HepG2 (cell line): ENCODE data around the gene CTNNA2. TPM values are rescaled to one million over a fixed set of nuclear protein-coding genes. Genes with fewer than 3 reads are reported as not detected.

Experiments used
- ATAC-seq: fragments of 200-7000 bp; cut with Tn5 transposase; 3 replicates; pipeline ENCODE4 v1.9.1; 2020; ENCODE audit warnings: mild to moderate bottlenecking, moderate library complexity
- BruUV-seq: library from RNA; stranded (reverse); fragments of 400-500 nt; replicated peaks from 2 replicates; lab custom pipeline; 2021; lab: Mats Ljungman, UMichigan
- CTCF ChIA-PET: fragments of 300-600 bp; formaldehyde crosslinking; extraction: SDS; loops from one replicate; lab custom pipeline; 2021; ENCODE audit warnings: low total read pairs, inconsistent platforms, low intra/inter-chr PET ratio; lab: Yijun Ruan, JAX
- POLR2A ChIA-PET: fragments of 350-600 bp; sonication (Branson Sonifier 250); formaldehyde crosslinking; loops from one replicate; lab custom pipeline; 2020; ENCODE audit warnings: antibody characterized with exemption, inconsistent platforms; lab: Yijun Ruan, JAX
- DNase-seq: peaks from one replicate; pipeline ENCODE4 v3.0.0-alpha.2; 2015; ENCODE audit warnings: low spot score
- FAIRE-seq: peaks from 3 replicates; lab custom pipeline; 2011; peaks lifted over from hg19 to GRCh38; lab: Jason Lieb, UNC
- H2AFZ ChIP-seq: one replicate; pipeline ENCODE4 v1.6.1; 2011; ENCODE audit warnings: low read length, inconsistent platforms
- H3K27ac ChIP-seq: fragments of 300-600 bp; 3 replicates; pipeline ENCODE4 v1.8.0; 2011; ENCODE audit warnings: mixed run types, mild to moderate bottlenecking, mixed read lengths, low read length, inconsistent platforms; ENCODE audit not compliant: insufficient read depth; ENCODE audit errors: extremely low read length
- H3K27me3 ChIP-seq, 2 experiments: fragments of 200-600 bp in 1 of 2; 2 replicates in 1 of 2; 3 replicates in 1 of 2; pipeline versions ENCODE4 v1.6.0 to v1.8.0; 2011; ENCODE audit warnings: low read length in 2 of 2, mild to moderate bottlenecking in 2 of 2, moderate library complexity in 2 of 2, inconsistent platforms in 1 of 2; ENCODE audit not compliant: insufficient read depth in 2 of 2, control insufficient read depth in 1 of 2
- H3K36me3 ChIP-seq, 2 experiments: fragments of 200-600 bp in 1 of 2; replicated peaks in 1 of 2; 2 replicates in 1 of 2; 3 replicates in 1 of 2; pipeline versions ENCODE4 v1.5.1 to v1.8.0; 2011; ENCODE audit warnings: low read length in 2 of 2, inconsistent platforms in 1 of 2; ENCODE audit not compliant: insufficient read depth in 2 of 2, control insufficient read depth in 1 of 2
- H3K4me1 ChIP-seq: 2 replicates; pipeline ENCODE4 v1.5.1; 2012; ENCODE audit warnings: low read length, inconsistent platforms; ENCODE audit not compliant: insufficient read depth
- H3K4me2 ChIP-seq: 2 replicates; pipeline ENCODE4 v1.6.0; 2011; ENCODE audit warnings: low read depth, low read length, inconsistent platforms
- H3K4me3 ChIP-seq, 3 experiments: fragments of 200-600 bp in 1 of 3; sonication (generic), shearing (Covaris generic) in 1 of 3; replicated peaks in 1 of 3; 2 replicates each; pipeline ENCODE4 v1.5.1; 2011 to 2016; ENCODE audit warnings: low read length in 3 of 3, inconsistent platforms in 2 of 3, low read depth in 2 of 3, mild to moderate bottlenecking in 2 of 3, control low read depth in 1 of 3, mixed read lengths in 1 of 3; ENCODE audit not compliant: insufficient read depth in 1 of 3
- H3K79me2 ChIP-seq: one replicate; pipeline ENCODE4 v1.6.1; 2011; ENCODE audit warnings: low read length, inconsistent platforms; ENCODE audit not compliant: insufficient read depth
- H3K9ac ChIP-seq: 2 replicates; pipeline ENCODE4 v1.6.0; 2011; ENCODE audit warnings: mild to moderate bottlenecking, low read depth, low read length, inconsistent platforms; ENCODE audit not compliant: insufficient read depth
- H3K9me3 ChIP-seq: 2 replicates; pipeline ENCODE4 v1.5.1; 2012; ENCODE audit warnings: mild to moderate bottlenecking, low read length
- H4K20me1 ChIP-seq: 2 replicates; pipeline ENCODE4 v1.6.0; 2011; ENCODE audit warnings: inconsistent platforms, mild to moderate bottlenecking, low read length, moderate library complexity; ENCODE audit not compliant: insufficient read depth
- BHLHE40 ChIP-seq: IDR thresholded peaks from 2 replicates; pipeline ENCODE4 v1.6.1; 2011; ENCODE audit warnings: low read length, improper control_type of control experiment
- EED ChIP-seq: sonication (generic); formaldehyde crosslinking; IDR thresholded peaks from 2 replicates; pipeline ENCODE4 v1.5.0; 2020; ENCODE audit warnings: mild to moderate bottlenecking, missing genetic modification reagents
- GPN1 ChIP-seq: sonication (generic); formaldehyde crosslinking; IDR thresholded peaks from 2 replicates; pipeline ENCODE4 v1.5.1; 2020; ENCODE audit warnings: missing genetic modification reagents, borderline replicate concordance
- ISX ChIP-seq: sonication (generic); formaldehyde crosslinking; conservative IDR thresholded peaks from 2 replicates; pipeline ENCODE4 v1.5.0; 2020; ENCODE audit warnings: missing genetic modification reagents
- THAP11 ChIP-seq: IDR thresholded peaks from 2 replicates; pipeline ENCODE4 v1.6.1; 2016; ENCODE audit warnings: missing biosample characterization, missing genetic modification reagents
- ZFP1 ChIP-seq: IDR thresholded peaks from 2 replicates; pipeline ENCODE4 v1.6.1; 2016
- ZKSCAN1 ChIP-seq: fragments of 150-350 bp; IDR thresholded peaks from 2 replicates; pipeline ENCODE4 v1.6.1; 2014; ENCODE audit warnings: low read length
- ZNF17 ChIP-seq: sonication (generic); formaldehyde crosslinking; IDR thresholded peaks from 2 replicates; pipeline ENCODE4 v1.5.0; 2020; ENCODE audit warnings: mild to moderate bottlenecking, missing genetic modification reagents
- ZNF431 ChIP-seq: sonication (generic); formaldehyde crosslinking; IDR thresholded peaks from 2 replicates; pipeline ENCODE4 v1.9.0; 2022; ENCODE audit warnings: missing genetic modification reagents, low read depth, mild to moderate bottlenecking, borderline replicate concordance
- ZNF598 ChIP-seq: sonication (generic); formaldehyde crosslinking; IDR thresholded peaks from 2 replicates; pipeline ENCODE4 v1.5.1; 2020; ENCODE audit warnings: mild to moderate bottlenecking, missing genetic modification reagents, borderline replicate concordance
- ZNF777 ChIP-seq: sonication (generic); formaldehyde crosslinking; IDR thresholded peaks from 2 replicates; pipeline ENCODE4 v1.4.0; 2020; ENCODE audit warnings: missing genetic modification reagents
- ZSCAN21 ChIP-seq: sonication (generic); formaldehyde crosslinking; IDR thresholded peaks from 2 replicates; pipeline ENCODE4 v1.8.0; 2022; ENCODE audit warnings: mild to moderate bottlenecking, missing genetic modification reagents, moderate library complexity, borderline replicate concordance
- WGBS: methylation state at CpG from one replicate; pipeline ENCODE4 v1.1.6; 2017; ENCODE audit warnings: low lambda C conversion rate; 5-methylcytosine and 5-hydroxymethylcytosine counted together
- in situ Hi-C: cut with HindIII; loops from 2 replicates; pipeline ENCODE4 v1.10.0; 2017; ENCODE audit warnings: low pct_unique_long_range_greater_than_20kb; ENCODE audit not compliant: extremely low pct_ligation_motif_present
- intact Hi-C: fragments of 100-400 bp; cut with micrococcal nuclease; formaldehyde crosslinking; loops from one replicate; pipeline ENCODE4 v1.10.0; 2022; ENCODE audit not compliant: unreplicated experiment
- polyA plus RNA-seq, 8 experiments: library from polyadenylated mRNA; depleted of rRNA in 3 of 8; stranded (reverse) in 7 of 8; unstranded in 1 of 8; fragments of >200 nt; fragmentation: Illumina TruSeq in 4 of 8; extraction: Trizol in 4 of 8; gene quantifications; 2 replicates each; pipeline versions ENCODE4 v1.2.1 to v1.2.3, GENCODE V29; 2011 to 2016; ENCODE audit warnings: low read depth in 4 of 8, missing spikeins in 1 of 8, mixed read lengths in 1 of 8; ENCODE audit not compliant: insufficient read depth in 1 of 8
- total RNA-seq, 5 experiments: library from RNA; depleted of rRNA; stranded (reverse); fragments of >200 nt; fragmentation: Illumina TruSeq; extraction: Trizol; gene quantifications; 2 replicates each; pipeline ENCODE4 v1.2.3, GENCODE V29; 2016; ENCODE audit warnings: low read depth in 1 of 5
- TF ChIP-seq, protein P1 (sequence below): fragments of 450-650 bp; IDR thresholded peaks from 2 replicates; pipeline ENCODE4 v1.6.1; 2017; ENCODE audit warnings: mild to moderate bottlenecking
- TF ChIP-seq, protein P2 (sequence below): sonication (generic); formaldehyde crosslinking; IDR thresholded peaks from 2 replicates; pipeline ENCODE4 v1.4.0; 2020; ENCODE audit warnings: mild to moderate bottlenecking, missing genetic modification reagents
- TF ChIP-seq, protein P3 (sequence below): sonication (generic); formaldehyde crosslinking; IDR thresholded peaks from 2 replicates; pipeline ENCODE4 v1.8.0; 2022; ENCODE audit warnings: mild to moderate bottlenecking, missing genetic modification reagents
- TF ChIP-seq, protein P4 (sequence below): fragments of 450-650 bp; IDR thresholded peaks from 2 replicates; pipeline ENCODE4 v1.6.1; 2017
- TF ChIP-seq, protein P5 (sequence below): sonication (generic); formaldehyde crosslinking; IDR thresholded peaks from 2 replicates; pipeline ENCODE4 v1.4.0; 2020; ENCODE audit warnings: mild to moderate bottlenecking, missing genetic modification reagents

Gene CTNNA2
- total and polyA plus RNA-seq, 2 of the 13 experiments (the other 11 are each of a cell fraction or from before 2014, with no cell fraction given): not detected

DNA sequence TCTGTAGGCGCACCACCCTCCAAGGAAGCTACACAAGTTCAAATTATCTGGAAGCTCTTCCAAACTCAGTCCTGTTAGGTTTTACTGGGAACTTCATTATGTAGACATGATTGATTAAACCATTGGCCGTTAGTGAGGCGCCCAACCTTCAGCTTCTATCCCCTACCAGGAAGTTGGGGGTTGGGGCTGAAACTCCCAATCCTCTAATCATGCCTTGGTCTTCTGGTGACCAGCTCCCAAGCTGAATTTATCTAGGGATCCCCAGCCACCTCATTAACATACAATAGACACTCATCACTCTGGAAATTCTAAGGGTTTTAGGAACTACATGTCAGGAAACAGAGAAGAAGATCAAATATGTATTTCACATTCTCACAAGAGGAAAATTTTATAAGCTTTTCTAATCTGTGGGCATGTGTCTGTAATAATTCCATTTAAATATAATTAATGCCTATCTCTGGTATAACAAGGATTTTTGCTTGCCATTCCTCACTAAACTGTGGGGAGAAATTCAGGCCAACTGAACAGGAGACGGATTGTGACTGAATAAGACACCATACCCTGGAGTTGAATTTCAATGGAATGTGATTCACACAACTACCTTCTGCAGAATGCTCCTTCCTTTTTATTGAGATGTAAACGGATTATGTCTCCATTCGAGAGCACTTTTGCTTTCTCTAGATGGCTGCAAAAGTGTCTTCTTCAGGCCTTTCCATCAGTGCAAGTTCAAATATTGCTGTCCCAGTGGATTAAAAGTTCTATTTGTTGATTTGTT is 463.1 kb downstream of the CTNNA2 start (continued):
- TF ChIP-seq, protein P1, sequence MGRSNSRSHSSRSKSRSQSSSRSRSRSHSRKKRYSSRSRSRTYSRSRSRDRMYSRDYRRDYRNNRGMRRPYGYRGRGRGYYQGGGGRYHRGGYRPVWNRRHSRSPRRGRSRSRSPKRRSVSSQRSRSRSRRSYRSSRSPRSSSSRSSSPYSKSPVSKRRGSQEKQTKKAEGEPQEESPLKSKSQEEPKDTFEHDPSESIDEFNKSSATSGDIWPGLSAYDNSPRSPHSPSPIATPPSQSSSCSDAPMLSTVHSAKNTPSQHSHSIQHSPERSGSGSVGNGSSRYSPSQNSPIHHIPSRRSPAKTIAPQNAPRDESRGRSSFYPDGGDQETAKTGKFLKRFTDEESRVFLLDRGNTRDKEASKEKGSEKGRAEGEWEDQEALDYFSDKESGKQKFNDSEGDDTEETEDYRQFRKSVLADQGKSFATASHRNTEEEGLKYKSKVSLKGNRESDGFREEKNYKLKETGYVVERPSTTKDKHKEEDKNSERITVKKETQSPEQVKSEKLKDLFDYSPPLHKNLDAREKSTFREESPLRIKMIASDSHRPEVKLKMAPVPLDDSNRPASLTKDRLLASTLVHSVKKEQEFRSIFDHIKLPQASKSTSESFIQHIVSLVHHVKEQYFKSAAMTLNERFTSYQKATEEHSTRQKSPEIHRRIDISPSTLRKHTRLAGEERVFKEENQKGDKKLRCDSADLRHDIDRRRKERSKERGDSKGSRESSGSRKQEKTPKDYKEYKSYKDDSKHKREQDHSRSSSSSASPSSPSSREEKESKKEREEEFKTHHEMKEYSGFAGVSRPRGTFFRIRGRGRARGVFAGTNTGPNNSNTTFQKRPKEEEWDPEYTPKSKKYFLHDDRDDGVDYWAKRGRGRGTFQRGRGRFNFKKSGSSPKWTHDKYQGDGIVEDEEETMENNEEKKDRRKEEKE: no peak
- TF ChIP-seq, protein P2, sequence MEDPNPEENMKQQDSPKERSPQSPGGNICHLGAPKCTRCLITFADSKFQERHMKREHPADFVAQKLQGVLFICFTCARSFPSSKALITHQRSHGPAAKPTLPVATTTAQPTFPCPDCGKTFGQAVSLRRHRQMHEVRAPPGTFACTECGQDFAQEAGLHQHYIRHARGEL: no peak
- no peak for TF ChIP-seq ZSCAN21 (CRISPR knock-in tag)
- TF ChIP-seq, all 625 proteins: peak for 0

DNA sequence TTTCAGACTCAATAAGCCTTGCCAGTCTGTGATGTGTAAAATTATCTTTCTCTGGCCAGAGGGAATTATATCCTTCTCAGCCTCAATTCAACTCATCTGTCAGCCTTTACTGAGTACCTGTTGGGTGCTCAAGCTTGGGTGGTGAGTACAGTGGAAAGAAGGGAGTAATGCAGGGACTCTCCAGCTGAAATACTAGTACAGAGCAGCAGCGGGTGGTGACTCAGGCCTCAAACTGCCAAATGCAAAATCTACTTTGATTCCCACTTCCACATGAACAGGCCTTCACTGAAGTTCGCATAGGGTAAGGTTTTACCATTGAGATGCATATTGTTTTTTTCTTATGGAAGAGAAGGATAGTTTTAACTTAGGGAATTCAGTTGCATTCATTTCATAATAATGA is 464.9 kb downstream of the CTNNA2 start:
- Histone ChIP-seq H3K27me3 (no peaks in the 10 kb centered on the region), H2AFZ (no peak overlapping the region), H3K4me1 (no peaks in the 10 kb centered on the region), H3K9me3 (no peaks in the 10 kb centered on the region), H3K79me2 (no peaks in the 10 kb centered on the region), H3K4me3 (no peak overlapping the region), H3K36me3 (no peaks in the 10 kb centered on the region), H3K4me2 (no peak overlapping the region), H3K9ac (no peak overlapping the region), H3K27ac (no peak overlapping the region), H4K20me1 (no peaks in the 10 kb centered on the region)
- no peak for FAIRE-seq
- ChIA-PET CTCF (no interaction called here), POLR2A (no interaction called here)
- no peak for ATAC-seq
- 64% methylated on average over 2 of the region's 2 CpGs for WGBS
- in situ Hi-C loops: no loop called here
- BruUV-seq: no TSS peak
- intact Hi-C loops: no loop called here
- DNase-seq: no peak
- TF ChIP-seq ISX (CRISPR knock-in tag) (no peak), ZNF777 (CRISPR knock-in tag) (no peak), GPN1 (CRISPR knock-in tag) (no peak), EED (CRISPR knock-in tag) (no peak), ZNF17 (CRISPR knock-in tag) (no peak), THAP11 (CRISPR knock-in tag) (no peak), ZFP1 (CRISPR knock-in tag) (no peak), ZNF431 (CRISPR knock-in tag) (no peak), BHLHE40 (no peak), ZNF598 (CRISPR knock-in tag) (no peak), ZKSCAN1 (no peak)
- TF ChIP-seq, protein P3, sequence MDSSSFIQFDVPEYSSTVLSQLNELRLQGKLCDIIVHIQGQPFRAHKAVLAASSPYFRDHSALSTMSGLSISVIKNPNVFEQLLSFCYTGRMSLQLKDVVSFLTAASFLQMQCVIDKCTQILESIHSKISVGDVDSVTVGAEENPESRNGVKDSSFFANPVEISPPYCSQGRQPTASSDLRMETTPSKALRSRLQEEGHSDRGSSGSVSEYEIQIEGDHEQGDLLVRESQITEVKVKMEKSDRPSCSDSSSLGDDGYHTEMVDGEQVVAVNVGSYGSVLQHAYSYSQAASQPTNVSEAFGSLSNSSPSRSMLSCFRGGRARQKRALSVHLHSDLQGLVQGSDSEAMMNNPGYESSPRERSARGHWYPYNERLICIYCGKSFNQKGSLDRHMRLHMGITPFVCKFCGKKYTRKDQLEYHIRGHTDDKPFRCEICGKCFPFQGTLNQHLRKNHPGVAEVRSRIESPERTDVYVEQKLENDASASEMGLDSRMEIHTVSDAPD: no peak
- TF ChIP-seq, protein P4, sequence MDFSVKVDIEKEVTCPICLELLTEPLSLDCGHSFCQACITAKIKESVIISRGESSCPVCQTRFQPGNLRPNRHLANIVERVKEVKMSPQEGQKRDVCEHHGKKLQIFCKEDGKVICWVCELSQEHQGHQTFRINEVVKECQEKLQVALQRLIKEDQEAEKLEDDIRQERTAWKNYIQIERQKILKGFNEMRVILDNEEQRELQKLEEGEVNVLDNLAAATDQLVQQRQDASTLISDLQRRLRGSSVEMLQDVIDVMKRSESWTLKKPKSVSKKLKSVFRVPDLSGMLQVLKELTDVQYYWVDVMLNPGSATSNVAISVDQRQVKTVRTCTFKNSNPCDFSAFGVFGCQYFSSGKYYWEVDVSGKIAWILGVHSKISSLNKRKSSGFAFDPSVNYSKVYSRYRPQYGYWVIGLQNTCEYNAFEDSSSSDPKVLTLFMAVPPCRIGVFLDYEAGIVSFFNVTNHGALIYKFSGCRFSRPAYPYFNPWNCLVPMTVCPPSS: no peak
- TF ChIP-seq, protein P5, sequence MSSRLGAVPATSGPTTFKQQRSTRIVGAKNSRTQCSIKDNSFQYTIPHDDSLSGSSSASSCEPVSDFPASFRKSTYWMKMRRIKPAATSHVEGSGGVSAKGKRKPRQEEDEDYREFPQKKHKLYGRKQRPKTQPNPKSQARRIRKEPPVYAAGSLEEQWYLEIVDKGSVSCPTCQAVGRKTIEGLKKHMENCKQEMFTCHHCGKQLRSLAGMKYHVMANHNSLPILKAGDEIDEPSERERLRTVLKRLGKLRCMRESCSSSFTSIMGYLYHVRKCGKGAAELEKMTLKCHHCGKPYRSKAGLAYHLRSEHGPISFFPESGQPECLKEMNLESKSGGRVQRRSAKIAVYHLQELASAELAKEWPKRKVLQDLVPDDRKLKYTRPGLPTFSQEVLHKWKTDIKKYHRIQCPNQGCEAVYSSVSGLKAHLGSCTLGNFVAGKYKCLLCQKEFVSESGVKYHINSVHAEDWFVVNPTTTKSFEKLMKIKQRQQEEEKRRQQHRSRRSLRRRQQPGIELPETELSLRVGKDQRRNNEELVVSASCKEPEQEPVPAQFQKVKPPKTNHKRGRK: no peak
